Stimulated activated CD4-positive, alpha-beta T cell treated with anti-CD3 and anti-CD28 coated beads, Interleukin-12 subunit alpha, Interleukin-12 subunit beta, amount 100 ng/mL, for 48 hours (primary cell): Measurements from ENCODE around the gene RPN2.

Experiments used
- DNase-seq, 3 donors: peaks; one replicate each; pipeline ENCODE4 v3.0.0-alpha.2; 2020; ENCODE audit warnings: low read depth in 2 of 3, low spot score in 1 of 3

RPN2 gene

GRCh38 chr20:37179683-37180524 lies 774 bp downstream of the RPN2 start:
- DNase-seq = no peak

GRCh38 chr20:37185686-37186085 lies 6.6 kb downstream of the RPN2 start:
- DNase-seq = no peak

GRCh38 chr20:37188787-37189186 lies 9.7 kb downstream of the RPN2 start:
- no peak for DNase-seq

- DNase-seq = no peak
Measured at GRCh38 chr20:37189416-37190016, 10.4 kb downstream of the RPN2 start.

DNA sequence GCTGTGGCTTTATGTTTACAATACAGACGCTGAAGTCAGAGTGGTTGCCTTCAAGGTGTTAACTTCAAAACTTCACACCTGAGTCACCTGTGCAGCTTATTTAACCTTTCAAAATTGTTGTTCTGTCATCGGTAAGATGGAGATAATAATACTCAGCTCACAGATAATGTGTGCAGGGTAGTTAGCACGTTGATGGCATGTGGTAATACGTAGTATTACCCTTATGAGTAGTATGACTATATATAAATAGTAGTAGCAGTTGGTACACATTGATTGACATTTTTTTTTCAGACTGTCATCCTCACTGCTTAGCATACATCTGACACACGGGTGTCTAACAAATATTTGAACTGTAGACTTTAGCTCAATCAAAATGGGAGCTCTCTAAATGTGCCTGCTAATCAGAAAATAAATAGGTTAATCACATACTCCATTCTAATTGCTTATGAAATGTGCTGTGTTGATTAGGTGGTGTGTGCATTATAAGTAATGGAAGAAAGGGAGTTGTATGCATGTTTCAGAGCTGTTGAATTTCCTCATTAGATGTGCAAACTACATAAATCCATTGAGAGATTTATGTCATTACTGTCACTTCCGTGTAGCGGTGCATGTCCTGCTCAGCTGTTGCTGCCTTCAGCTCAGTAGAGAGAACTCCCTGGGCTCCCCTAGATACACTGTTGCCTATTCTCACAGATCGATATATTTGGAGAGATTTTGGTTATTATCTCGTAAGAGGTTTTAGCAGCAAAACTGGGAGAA lies 11.4 kb downstream of the RPN2 start:
- DNase-seq = no peak

DNA sequence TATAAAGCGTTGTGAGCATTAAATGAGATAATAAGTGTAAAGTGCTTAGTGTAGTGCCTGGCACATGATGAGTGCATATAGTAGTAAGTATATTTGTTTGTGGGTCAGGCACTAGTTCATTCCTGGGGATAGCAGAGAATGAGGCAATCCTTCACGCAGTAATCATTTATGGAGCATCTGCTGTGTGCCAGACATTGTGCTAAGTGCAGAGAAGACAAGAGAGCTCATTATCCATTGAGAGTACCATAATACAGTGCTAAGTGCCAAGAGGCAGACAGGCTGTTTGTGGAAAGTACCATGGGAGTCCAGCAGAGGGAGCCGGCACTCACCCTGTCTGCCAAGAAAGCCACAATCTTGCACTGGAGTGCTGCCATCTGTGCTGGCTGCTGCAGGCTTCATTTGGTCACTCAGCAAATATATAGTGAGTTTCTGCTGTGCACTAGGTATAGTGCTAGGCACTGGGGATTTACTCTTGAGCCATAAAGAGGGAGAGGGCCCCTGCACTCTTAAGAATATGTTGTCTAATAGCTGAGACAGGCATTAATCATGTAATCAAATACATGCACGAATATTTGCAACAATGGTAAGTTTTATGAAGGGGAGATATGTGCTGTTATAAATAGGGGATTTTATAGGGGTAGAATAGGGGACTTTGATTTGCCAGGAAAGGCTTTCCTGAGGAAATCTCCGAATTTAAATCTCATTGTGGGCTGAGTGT lies 13.2 kb downstream of the RPN2 start:
- peak; percentile 23 to 66 (median 62) for DNase-seq

GRCh38 chr20:37193226-37193625 lies 14.1 kb downstream of the RPN2 start:
- no peak for DNase-seq

DNA sequence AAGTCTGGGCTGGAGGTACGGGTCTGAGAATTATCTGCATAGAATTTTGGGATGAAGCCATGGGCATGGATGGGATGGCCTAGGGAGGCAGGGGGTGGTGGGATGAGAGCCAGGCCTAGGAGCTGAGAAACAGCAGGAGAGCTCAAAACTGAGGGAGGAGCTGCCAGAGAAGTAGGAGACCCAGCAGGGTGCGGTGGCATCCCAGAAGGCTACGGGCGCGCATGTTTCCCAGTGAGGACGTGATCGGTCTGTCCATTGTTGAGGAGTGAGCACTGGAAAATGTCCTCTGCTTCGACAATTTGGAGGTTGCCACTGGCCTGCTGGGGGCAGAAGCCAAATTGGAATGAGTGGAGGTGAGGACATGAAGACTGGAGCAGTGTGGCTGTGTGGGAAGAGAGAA lies 14.7 kb downstream of the RPN2 start:
- no peak for DNase-seq

GRCh38 chr20:37194621-37195417 lies 15.7 kb downstream of the RPN2 start:
- DNase-seq = no peak

DNA sequence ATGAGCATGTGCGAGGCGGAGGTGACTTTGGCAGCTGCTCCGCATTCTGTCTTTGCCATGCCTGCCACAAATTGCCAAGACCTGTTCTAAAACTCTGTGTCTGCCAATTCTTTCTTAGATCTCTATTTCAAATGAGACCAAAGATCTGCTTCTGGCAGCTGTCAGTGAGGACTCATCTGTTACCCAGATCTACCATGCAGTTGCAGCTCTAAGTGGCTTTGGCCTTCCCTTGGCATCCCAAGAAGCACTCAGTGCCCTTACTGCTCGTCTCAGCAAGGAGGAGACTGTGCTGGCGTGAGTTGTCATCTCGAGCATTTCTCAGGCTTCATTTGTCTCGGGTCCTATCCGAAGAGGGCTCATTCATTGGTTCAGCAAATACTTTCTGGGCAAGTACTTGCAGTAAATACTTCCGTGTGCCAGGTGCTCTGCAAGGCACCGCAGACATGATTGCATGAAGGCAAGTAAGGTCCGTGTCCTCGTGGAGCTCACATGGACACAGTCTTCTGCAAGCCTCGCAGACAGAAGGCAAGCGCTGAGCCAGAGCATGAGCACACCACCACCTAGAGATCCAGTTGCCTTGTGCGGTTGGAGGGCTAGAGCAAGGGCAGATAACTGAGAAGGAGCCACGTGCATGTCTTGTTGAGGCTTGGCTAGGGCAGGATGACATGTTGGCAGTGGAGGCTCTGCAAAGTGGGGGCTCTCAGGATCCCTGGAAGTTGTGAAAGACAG lies 20.0 kb downstream of the RPN2 start:
- DNase-seq = no peak

GRCh38 chr20:37200376-37200775 lies 21.2 kb downstream of the RPN2 start:
- DNase-seq = no peak

DNA sequence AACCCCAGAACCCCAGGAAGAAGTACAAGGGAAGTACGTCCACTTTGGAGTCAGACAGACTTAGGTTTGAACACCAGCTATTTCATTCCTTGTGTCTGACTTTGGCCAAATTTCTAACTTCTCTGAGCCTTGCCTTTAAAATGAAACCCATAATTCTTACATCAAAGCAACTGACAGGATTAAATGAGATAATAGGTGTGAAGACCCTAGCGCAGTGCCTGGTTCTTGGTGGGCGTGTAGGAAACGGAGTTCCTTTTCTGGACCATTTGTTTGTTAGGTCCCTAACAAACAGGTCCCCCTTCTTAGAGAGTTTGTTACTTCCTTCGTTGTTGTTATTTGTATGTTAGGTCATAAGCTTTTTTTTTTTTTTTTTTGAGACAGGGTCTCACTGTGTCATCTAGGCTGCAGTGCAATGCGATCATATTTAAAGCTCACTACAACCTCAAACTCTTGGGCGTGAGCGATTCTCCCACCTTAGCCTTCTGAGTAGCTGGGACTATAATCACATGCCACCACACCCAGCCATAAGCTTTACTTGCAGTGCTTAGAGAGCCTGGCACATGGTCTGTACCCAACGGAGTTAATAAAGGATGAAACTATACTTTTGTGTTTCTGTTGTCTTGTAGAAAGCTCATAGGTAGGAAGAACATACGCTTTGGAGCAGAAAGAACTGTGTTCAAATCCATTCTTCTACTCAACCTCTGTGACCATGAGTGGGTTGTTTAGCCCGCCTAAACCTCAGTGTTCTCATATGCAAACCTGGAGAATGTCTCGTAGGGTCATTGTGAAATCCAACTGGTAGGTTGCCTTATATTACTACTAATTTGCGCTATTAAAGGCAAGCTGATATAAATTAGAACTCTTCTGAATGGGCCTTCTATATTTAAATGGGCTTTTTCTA lies 22.0 kb downstream of the RPN2 start:
- DNase-seq = no peak

GRCh38 chr20:37201827-37202162 lies 22.7 kb downstream of the RPN2 start:
- no peak for DNase-seq

DNA sequence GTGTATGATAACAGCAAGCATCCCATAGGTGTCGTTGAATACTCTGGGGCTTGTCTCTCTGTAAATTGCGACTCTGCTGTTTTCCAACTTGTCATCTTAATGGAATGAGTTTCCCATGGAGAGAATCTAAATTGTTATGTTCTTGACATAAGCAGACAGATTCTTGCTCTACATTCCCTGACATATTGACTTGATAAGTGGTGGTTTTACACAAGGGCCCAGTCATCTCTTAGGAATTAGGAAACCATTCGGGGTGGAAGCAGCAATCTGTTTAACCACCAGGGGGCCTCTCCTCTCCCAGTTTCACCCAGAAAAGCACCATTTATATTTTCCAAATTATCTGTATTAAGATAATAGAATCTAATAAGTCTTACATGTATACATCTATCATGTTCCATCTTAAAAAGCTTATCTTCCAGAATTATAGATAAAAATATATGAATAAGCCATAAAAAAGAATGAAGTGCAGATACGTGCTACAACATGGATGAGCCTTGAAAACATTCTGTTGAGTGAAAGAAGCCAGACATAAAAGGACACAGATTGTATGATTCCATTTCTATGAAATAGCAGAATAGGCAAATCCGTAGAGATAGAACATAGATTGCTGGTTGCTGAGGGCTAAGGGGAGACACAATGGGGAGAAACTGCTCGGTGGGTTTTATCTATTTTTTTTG lies 23.3 kb downstream of the RPN2 start:
- DNase-seq = no peak

DNA sequence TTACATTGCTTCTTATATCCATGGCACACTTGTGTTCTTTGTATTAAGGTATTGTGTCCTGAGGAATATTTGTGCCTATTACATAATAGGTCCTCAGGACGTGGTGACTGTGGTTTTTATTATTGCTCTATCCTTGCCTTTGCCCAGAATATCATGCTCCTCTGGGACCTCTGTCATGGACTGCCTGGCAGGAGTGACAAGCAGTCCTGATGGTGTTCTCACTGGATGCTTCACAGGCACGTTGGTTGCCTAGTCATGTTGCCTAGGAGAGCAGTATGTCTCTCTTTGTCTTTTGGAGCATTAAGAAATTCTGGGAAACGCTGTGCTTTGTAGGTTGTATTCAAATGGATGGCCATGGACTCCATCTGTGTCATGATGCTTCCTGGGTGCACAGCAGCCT lies 24.9 kb downstream of the RPN2 start:
- no peak for DNase-seq

- DNase-seq = no peak
Measured at GRCh38 chr20:37205130-37205529, 26.0 kb downstream of the RPN2 start.

DNA sequence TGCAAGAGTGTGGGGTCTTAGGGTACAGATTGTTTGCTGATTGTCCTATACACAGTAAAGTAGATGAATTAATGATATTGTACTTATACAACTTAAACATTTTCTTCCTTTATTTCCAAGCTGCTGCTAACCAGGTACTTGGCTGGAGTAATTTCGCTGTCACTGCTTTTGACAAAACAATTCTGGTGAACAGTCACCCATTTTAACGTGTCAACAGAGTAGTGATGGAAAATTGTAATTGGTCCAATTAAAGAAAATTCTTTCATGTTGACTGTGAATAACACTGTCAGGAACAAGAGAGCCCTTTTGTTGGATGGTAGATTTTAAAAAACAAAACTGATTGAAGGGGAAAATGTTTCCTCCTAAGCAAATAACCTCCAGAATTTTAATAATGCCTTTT lies 26.7 kb downstream of the RPN2 start:
- DNase-seq = no peak

GRCh38 chr20:37207171-37207570 lies 28.0 kb downstream of the RPN2 start:
- no peak for DNase-seq

DNA sequence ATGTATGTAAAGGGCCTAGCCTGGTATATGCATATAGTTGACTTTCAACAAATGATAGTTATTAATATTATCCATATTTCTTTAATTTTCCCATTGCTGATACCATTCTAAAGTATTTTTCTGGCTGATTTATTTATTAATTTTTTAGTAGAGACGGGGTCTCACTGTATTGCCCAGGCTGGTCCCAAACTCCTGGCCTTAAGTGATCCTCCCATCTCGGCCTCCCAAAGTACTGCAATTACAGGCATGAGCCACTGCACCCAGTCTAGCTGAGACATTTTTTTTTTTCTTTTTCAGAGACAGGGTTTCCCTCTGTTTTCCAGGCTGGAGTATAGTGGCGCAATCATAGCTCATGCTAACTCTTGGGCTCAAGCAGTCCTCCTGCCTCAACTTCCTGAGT lies 30.1 kb downstream of the RPN2 start:
- no peak for DNase-seq
